Hindlimb muscle (tissue), 1 donor: ENCODE results near the gene DLX1. TPM values are rescaled to one million over a fixed set of nuclear protein-coding genes. Genes with fewer than 3 reads are reported as not detected.
"Not testable (repeated sequence)": the region's sequence is repeated elsewhere in the genome, so short reads cannot be mapped to it uniquely, and the experiment has no call there.

Source experiments
- DNase-seq: peaks from one replicate; pipeline ENCODE4 v3.0.0-alpha.2; 2013
- polyA plus RNA-seq: library from polyadenylated mRNA; unstranded; fragments of 120-200 nt; gene quantifications from one replicate; pipeline ENCODE4 v1.2.1, GENCODE V29; 2013; ENCODE audit not compliant: insufficient read length

Gene DLX1
- not detected for polyA plus RNA-seq

DNA sequence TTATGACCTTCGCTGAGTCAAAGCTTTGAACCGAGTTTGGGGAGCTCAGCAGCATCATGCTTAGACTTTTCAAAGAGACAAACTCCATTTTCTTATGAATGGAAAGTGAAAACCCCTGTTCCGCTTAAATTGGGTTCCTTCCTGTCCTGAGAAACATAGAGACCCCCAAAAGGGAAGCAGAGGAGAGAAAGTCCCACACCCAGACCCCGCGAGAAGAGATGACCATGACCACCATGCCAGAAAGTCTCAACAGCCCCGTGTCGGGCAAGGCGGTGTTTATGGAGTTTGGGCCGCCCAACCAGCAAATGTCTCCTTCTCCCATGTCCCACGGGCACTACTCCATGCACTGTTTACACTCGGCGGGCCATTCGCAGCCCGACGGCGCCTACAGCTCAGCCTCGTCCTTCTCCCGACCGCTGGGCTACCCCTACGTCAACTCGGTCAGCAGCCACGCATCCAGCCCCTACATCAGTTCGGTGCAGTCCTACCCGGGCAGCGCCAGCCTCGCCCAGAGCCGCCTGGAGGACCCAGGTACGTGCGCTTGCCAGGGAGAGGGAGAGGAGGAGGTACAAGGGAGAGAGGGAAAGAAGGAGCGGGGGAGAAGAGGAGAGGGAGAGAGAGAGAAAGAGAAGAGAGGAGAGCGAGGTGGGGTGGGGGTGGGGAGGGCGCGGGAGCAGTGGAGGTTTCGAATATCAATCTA lies at the start of gene DLX1:
Gene DLX1, plus strand, starts transcription at position 48 of the 700 bp plus-strand sequence. Its CDS starts 171 bp downstream, at position 219.
- no peak for DNase-seq

DNA sequence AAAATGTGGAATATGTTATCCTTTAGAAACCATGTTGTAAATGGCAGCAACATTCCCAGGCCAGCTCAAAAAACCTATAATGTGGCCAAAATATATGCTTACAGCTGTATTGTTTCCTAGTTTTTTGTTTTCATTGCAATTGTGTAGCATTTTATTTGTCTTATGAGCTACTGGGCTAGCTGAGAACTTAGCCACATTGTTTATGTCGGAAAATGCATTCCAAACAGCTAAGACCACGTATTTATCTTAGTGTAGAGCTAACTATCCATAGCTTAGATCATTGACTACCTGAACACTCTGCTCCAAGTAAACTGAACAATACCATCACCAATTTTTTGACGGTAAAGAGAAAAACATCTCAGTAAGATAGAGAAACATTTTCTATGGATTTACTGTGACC lies 47.2 kb upstream of the DLX1 start:
- no peak for DNase-seq

DNA sequence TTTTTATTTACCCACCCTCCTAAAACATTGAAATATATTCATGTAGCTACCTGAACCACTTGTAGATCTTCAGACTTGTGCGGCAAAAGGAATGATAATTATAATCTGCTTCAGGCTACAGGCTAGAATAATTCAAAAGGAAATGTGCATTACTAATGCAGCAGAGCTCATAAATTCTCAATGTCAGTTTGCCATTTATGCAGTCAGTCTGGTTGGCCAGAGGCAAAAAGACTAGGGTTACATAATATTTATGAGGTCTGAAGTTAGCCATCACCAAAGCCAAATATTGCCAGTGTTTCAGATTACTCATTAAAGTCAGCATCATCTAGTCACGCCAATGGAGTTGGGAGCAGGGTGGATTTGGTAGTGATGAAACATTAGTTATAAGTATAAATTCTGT lies 46.7 kb upstream of the DLX1 start:
- no peak for DNase-seq

DNA sequence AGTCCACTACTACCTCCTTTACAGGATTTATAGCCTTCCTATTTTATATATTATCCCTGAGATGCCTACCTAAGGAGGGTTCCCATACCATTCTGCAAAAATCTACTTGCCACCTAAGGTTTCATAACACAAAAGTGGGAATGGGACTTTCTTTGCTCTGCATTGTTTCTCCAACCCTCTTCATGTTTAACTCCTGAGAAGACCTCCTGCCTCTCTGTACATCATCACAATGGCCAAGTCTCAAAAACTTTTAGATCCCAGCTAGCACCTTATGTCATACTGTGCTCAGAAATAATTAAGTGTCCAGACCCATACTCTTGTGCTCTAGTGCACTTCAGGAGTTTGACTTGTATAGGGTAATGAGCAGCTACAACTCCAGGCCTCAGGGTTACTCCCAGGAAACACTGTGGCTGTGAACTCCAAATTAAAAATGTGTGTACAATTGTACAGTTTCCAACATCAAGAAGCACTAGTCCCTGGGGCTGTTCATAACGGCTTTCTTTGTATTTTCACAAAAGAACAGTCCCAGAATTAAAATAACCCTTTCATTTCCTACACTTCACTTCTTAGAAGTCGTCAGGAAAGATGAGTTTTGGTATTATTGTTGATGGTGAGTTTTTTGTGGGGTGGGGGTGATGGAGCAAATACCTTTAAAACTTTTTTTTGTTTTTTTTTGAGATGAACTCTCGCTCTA lies 46.1 kb upstream of the DLX1 start:
- no peak for DNase-seq

DNA sequence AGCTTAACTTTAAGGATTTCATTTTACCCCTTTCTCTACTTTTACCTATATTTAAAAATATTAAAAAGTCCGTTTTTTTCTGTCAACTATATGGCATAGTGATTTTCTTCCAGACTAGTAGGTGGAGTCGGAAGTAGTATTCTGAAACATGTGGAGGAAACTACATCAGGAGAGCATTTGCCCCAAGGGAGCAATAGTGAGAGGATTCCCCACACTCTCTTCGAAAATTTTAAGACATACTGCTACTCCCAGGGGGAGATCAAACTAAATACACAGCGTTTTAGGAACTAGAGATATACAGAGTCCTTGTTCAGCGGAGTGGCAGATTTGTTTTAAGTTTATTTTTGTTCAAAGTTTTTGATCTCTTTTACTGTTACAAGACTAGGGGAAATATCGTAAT lies 45.0 kb upstream of the DLX1 start:
- no peak for DNase-seq

DNA sequence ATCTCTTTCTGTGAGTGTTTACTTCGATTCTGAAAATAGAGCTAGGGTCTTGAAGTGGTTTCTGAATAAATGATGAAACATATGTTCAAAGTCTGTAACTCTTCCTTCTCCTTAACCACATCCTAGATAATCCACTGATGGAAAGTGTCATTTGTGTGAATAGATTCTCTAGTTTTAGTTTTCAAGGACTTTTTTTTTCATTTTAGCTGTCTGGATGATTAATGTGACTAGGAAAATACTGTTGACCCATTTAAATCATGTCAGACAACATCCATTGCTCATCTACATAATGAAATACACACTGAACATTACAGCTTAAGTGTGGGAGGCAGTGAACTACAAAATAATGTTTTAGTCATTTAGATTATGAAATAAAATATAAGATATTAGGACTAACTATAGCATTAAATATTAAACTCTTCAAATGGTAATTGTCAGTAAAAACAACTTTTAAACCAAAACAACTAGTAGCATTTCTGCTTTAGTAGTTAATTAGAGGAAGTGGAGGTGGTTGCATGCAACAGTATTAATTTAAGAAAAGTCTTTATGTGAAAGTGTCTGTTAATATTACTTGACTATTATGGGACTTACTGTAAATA lies 39.1 kb upstream of the DLX1 start:
- DNase-seq, result no peak

DNA sequence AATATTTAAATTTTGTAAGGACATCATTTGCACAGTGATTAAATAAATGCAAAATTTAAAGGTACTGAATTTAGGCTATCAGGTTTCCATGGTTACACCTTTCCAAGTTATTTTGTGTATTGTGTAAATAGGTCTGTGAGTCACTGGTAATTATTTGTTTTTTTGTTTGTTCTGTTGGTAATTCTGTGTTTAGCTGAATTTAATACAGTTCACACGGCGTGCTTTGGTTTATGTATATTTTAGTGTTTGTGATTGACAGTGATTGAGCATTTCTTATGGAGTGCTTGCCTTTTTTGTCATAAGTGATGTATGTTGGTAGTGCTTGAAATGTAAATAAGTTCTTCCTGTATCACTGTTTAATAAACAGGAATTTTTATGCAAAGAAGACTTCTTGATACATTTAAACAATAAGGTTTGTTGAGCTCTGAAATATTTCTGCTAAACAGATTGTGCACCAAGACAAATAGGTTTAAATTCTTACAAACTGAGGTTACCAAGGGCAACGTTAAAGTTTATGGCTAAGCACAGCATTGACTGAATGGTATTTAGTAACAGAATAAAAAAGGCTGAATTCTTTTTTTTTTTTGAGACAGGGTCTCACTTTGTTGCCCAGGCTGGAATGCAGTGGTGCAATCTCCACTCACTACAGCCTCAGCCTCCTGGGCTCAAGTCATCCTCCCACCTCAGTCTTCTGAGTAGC lies 38.3 kb upstream of the DLX1 start:
- DNase-seq, result no peak

DNA sequence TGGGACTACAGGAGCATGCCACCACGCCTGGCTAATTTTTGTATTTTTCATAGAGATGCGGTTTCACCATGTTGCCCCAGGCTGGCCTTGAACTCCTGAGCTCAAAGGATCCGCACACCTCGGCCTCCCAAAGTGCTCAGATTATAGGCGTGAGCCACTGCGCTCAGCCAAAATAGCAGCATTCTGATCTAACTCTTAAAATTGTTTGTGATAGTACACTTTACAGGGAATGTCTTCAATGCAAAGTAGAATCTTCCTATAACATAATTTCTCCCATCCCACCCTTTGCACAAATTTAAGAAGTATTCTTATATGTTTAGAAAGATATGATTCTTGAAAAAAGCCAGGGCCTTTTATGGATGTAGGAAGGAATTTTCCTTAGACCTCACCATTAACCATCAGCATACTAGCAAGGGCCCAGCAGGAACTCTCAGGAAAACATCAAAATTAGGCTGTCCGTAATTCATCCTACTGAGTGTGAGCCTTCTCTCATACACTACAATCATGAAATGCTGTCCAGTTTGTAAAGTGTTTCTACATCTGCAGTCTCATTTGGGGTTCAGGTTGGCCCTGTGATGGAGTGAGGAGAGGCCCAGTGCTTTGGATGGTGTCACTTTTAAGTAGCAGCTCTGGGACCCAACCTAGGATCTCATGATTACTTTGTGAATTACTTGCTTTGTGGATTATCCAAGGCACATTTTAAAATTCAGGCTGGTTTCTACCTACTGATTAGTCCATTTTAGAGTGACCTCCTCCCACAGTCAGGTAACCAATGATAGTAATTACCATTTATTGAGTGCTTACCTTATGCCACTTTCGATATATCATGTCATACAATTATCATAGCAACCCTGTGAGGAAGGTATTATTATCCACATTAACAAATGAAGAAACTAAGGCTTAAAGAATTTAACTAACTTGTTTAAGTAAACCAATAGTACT lies 37.5 kb upstream of the DLX1 start:
- DNase-seq, result no peak

DNA sequence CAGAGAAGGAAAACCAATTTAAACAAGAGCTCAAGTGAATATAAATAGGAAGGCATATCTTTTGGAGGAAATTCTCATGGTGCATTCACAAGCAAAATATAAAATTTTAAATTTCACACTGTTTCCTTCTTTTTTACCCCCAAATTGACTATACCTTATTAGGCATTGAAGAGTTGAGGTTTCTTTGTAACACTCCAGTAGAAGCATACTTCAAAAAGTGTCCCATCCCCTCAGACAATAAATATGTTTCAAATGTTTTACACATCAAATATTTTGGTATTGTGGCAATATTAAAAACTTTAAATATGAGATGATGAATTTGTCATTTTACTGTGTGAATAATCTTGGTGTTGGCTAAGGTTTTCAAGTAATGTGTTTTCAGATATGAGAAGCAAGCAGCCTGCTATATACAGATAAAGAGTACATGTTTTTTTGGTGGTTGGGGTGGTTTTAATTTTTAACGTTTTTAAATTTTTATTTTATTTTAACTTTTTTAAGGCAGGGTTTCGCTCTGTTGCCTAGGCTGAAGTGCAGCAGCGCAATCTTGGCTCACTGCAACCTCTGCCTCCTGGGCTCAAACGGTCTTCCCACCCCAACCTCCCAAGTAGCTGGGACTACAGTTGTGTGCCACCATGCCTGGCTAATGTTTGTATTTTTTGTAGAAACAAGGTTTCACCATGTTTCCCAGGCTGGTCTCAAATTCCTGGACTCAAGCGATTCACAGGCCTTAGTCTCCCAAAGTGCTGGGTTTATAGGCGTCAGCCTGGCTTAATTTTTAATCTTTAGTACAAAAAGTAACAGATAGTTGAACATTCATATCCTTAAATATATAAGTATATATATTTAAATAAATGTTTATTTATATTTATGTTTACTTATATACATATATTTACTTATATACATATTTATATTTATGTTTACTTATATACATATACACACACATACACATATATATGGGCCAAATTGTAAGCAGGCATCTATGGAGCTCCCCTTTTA lies 36.5 kb upstream of the DLX1 start:
- DNase-seq, result no peak

DNA sequence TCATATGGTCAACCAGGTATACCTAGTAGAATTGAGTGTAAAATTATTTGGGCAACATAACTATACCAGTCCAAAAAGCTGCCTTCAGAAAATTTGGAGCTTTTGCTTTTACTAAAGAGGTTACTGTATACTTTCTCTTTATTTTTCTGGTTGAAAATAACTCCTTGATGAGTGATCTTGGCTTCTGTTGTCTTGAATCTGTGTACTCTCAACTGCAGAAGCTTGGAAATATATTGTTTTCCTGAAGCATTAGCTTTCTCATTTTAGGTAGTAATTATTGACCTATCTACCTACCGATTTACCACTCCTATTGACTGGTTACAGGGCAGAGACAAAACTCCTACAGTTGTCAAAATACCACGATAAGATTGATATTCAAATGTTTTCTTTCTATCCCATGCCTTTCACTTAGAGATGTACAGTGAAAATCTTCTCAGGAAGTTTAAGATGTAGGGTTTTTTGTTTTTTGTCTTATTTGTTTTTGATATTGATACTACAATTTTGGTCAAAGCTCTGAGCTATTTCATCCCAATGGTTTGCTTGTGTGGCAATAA lies 35.7 kb upstream of the DLX1 start:
- no peak for DNase-seq

DNA sequence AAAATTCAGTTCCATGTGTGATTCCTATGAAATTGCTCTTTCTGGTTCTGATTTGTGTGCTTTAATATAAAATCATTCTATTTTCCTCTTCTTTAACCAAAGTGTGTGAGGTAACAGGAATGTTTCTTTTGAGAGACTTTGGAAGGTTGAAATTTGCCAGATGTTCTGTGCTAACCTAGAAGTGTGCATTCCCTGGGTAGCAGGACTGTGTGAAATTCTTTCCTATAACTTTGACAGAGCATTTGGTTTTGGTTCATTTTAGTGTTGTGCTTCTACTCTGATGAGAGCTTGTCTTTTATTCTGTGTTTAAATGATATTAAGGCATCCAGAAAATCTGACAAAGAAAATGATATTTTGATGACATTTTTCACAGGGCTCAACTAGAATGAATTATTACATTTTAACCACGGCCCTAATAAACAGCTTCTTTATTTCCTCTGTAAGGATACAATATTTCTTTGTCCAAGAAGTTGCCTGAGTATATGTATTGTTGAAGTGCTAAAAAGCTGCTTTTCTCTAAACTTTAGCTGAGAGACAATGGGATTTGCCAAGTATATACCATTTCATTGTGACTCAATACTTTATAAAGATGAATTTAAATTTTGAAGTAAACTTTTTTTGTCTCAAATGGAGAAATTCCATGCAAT lies 34.7 kb upstream of the DLX1 start:
- DNase-seq, result no peak

DNA sequence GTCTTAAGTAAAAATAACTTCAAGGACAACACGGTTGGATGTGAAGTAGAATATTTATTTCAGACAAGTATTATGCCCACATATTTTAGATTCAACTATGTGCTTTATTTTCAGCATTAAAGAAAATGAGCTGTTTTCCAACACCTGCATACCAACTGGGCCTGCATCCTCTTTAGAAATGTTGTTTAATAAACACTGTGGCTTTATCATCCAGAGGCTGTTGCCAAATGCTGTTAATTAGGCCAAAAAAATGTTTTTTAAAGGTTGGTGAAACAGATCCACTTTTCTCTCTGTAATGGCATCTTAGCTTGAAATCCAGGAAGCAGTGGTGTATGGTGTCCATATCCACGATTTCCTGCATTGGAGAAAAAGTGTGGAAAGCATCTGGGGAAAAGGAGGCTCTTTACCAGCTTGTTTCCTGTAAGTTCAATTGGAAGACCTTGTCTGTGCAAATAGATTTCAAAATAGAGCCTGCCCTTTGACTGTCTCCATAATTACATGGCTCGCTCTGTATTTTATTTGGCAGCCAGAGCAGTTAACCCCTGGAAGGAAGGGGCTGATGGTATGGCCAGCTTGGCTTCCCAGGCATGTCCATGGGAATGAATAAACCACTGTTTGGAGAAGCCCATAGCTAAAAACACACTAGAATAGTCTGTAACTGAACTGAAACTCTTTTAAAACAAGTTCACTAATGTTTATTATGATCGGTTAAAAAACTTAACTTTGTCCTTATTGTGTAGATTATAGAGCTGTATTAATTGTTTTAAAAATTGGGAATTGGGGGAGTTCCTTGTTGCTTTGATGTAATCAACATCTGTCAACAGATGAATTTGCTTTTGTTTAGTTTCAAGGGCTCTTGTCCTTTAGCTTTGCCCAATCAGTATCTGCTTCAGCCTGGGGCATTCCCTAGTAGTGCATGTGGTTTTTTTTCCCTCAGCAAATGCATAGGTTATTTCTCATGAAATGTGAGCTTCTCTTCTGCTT lies 33.0 kb upstream of the DLX1 start:
- DNase-seq, result no peak

DNA sequence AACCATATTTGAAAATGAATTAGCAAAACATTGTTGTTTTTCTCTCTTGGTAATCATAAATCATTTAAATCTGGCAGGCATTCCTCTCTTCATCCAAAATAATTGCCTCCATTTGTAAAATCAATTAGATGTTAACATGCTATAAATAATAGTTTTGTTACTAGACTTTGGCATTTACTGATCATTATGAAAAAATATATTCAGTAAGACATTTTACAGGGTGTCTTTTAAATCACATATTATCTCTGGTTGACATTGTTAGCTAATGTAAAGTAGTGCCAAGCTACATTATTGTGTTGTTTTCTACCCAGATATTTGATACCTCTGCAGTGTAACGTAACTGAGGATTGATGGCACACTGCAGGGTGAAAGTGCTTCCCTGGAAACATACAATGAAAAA lies 31.8 kb upstream of the DLX1 start:
- DNase-seq, result no peak

DNA sequence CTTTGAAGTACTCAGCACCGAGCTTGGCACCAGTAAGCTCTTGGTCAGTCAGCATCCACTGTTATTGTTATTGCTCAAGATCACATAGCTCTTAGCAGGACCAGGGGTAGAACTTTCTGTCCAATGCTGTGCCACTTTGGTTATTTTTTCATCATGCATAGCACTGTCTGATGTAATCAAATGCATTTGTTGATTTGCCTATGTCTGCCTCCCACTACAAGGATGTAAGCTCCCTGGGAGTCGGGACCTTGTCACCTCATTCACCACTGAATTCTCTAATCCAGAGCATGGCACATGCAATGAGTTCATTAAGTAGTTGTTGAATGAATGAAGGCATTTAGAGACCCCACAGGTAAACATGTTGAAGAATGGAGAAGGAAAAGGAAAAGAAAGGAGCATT lies 29.0 kb upstream of the DLX1 start:
- DNase-seq, result no peak

DNA sequence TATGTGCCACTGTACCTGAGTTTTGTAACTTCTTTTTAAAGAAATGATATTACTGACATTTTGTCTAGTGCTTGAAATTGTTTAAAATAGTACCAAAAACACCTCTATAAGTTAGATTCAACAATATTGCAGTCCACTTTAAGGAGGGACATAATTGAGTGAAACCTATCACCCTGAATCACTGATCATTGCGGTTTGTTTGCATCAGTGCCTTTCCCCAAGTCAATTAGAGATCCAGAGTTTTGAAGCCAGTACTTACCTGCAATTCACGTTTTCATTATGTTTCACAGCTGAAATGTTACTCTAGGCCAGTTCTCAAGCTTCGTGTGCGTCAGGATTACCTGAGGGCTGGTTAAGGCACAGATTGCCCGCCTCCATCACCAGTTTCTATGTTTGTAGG lies 26.6 kb upstream of the DLX1 start:
- no peak for DNase-seq

DNA sequence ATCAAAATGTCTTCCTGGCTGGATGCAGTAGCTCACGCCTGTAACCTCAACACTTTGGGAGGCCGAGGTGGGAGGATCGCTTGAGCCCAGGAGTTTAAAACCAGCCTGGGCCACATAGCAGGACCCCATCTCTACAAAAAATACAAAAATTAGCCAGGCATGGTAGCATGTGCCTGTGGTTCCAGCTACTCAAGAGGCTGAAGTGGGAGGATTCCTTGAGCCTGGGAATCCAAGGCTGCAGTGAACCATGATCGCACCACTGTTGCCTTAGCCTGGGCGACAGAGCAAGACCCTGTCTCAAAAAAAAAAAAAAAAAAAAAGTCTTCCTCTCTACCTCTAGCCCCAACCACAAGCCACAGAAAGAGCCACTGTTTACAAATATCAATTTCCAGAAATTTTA lies 25.2 kb upstream of the DLX1 start:
- not testable (repeated sequence) for DNase-seq

DNA sequence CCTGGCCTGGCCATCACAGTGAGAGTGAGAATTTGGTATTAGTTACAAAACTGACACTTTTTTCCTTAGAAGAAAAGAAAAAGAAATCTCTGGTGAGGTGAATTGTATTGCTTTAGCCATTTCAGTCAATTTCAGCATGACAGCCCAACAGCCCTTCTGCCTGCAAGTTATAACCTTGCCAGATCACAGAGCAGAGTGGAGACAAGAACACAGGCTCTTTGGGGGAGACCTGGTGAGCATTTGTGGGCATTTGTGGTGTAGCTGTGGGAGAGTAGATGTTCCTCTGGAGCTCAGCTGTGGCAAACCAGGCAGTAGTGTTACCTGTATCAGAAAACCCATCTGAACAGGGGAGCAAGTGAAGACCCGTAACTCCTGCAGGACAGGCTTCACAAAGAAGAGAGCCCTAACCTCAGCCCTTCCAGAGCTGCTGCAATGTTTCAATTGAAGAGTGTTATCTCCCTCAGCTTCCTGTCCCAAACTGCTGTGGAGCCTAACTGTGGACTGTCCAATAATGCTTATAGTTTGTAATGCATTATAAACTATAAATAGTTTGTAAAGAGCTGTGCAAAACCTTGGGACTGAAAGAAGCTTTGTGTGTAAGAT lies 22.8 kb upstream of the DLX1 start:
- DNase-seq, result no peak

DNA sequence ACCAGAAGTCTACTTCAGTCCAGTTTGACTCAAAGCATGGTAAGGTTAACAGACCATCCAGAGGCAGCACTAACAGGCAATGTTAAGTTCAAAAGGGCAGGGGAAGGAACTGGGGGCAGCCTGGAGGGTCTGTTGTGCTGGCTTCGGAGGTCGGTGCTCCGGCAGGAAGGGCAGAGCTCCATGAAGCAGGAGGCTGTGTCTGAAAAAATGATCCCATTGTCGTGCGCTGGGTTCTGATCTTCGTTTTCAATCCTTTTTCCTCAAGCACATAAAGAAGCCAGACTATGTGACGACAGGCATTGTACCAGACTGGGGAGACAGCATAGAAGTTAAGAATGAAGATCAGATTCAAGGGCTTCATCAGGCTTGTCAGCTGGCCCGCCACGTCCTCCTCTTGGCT lies 21.9 kb upstream of the DLX1 start:
- DNase-seq, result no peak
